Activated CD4-positive, alpha-beta T cell treated with anti-CD3 and anti-CD28 coated beads for 4 hours (primary cell): ENCODE measurements around the gene TMEM221.

Experiments
- DNase-seq, 2 donors: peaks; one replicate each; pipeline ENCODE4 v3.0.0-alpha.2; 2020

Gene TMEM221

DNA sequence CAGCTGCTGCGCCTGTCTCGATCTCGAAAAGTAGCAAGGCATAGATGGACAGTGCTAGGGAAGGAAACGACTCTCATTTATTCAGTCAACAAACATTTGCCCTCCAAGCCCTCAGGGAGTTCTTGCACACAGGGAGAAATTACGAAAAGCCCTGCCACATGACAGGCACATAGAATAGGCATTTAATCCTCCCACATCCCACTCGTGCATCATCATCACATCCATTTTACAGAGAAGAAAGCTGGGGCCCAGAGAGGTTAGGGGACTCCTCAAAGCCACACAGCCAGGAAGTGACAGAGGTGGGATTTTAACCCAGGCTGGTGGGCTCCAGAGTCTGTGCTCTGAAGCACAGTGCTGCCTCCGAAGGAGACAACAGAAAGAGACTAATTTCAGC lies 11.6 kb downstream of the TMEM221 start:
- DNase-seq, result no peak

- no peak for DNase-seq
Measured at GRCh38 chr19:17436094-17436873, 12.2 kb downstream of the TMEM221 start.

GRCh38 chr19:17435218-17435617 lies 13.2 kb downstream of the TMEM221 start:
- DNase-seq, result no peak

- no peak for DNase-seq
Measured at GRCh38 chr19:17431417-17431816, 17.1 kb downstream of the TMEM221 start.

- no peak for DNase-seq
Measured at GRCh38 chr19:17429641-17430113, 18.8 kb downstream of the TMEM221 start.

- no peak for DNase-seq
Measured at GRCh38 chr19:17424743-17425365, 23.6 kb downstream of the TMEM221 start.

GRCh38 chr19:17423429-17424208 lies 24.8 kb downstream of the TMEM221 start:
- DNase-seq, result no peak

DNA sequence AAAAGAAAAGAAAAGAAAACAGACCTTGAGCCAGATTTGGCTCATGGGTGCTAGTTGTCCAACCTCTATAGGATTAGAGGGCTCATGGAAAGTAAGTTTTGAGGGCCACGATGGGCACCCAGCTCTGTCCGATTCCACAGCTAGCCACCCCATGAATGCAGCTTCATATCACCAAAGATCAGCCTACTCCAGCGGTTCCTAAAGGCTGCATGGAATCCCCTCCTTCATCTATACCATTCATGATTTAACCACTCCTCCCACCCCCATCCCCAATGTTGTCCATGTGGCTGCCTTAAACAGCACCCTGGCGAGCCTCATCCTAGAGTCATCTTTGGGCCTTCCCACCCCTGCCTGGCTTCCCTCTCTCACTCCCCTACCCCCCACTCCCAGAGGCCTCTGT lies 26.5 kb downstream of the TMEM221 start:
- no peak for DNase-seq

- DNase-seq, result peak; percentile 18 to 20
Measured at GRCh38 chr19:17420475-17420924, 28.0 kb downstream of the TMEM221 start.

GRCh38 chr19:17419621-17420474 lies 28.6 kb downstream of the TMEM221 start, which contains the start of gene MVB12A:
MVB12A (plus strand) TSS chr19:17420047; CDS start chr19:17420136, 89 bp downstream.
- DNase-seq, result peak; percentile 93 to 94

DNA sequence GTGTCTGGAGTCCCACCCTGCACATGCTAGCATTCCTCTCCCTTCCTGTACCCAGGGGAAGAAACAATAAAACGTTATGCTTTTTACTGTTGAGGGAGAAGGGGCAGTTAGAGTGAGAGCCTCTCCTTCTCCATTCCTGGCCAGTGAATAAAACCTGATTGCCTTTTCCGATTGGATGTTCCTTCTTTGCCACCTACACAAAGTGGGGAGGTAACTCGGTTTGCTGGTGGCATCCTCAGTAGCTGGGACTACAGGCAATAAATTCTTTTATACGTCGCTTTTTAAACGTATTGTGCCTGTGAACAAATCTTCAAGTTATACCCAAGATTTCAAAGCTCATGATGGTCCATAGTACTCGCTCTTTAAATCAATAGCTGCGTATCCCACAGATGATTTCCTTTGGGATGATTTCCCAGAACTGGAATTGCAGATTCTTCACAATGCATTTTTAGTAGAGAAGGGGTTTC lies 29.3 kb downstream of the TMEM221 start:
- DNase-seq, result no peak

DNA sequence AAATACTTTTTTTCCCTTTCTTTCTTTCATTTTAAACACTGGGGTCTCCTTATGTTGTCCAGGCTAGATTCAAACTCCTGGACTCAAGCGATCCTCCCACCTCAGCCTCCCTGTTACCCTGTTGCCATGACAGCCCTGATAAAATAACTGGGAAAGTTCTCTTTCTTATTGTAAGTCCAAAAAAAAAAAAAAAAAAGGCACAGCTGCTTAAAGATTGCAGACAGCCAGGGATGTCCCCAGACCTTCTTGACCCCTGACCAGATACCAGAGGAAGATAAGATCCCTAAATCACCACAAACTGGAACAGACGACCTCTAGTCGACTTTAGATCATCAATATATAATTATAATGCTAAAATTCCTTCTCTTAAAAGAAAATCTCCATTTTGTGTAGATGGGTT lies 29.8 kb downstream of the TMEM221 start:
- DNase-seq, result no peak

DNA sequence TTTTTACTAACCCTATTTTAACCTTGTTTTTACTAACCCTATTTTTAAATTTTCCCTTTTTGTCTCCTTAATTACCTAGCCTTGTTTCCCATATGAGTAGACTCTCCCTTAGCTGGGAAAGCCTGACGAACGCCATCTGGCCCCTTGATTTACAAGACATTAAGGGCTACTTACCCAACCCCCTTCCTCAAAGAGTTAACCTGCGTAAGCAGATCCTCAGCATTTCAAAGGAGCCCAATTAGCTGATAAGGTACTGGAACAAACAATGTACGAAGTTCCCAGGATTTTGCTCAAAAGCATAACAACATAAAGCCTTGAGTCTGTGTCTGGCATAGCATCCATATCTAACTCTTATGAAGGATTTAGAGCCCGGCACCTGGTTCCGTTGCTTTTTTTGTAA lies 33.3 kb downstream of the TMEM221 start:
- DNase-seq, result no peak

DNA sequence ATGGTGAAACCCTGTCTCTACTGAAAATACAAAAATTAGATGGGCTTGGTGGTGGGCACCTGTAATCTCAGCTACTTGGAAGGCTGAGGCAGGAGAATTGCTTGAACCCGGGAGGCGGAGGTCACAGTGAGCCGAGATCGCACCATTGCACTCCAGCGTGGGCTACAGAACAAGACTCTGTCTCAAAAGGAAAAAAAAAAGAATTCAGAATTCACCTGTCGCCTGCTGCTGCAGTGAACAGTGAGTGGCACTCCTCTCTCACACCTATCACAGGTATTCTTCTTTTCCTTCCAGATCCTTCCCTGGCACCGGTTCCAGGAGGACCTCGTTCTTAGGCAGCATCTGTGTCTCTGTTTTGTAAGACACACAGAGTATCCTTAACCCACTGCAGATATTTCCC lies 34.4 kb downstream of the TMEM221 start:
- no peak for DNase-seq

DNA sequence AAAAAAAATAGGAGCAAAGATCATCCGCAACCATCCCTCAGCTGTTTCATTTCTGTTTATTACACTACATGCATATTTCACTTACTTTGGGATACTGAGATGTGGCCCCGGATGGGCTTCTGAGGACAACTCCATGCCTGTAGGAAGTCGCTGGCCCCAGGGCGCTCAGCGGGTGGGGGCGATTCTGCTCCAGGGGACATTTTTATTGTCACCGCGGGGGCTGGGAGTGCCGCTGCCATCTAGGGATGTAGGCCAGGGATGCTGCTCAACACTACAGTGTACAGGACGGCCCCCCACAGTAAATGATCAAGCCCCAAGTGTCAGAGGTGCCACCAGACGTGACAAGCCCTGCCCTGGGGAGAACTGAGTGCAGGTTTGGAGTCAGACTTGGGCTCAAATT lies 36.7 kb downstream of the TMEM221 start:
- DNase-seq, result no peak

DNA sequence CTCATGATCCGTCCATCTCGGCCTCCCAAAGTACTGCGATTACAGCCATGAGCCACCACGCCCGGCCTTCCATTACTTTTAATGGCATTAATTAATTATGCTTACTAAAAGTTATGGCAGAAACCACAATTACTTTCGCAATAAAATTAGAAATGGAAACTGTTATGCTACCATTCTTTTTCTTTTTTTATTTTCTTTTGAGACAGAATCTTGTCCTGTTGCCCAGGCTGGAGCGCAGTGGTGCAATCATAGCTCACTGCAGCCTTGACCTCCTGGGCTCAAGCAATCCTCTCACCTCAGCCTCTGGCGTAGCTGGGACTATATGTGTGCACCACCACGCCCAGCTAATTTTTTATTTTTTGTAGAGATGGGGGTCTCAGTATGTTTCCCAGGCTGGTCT lies 38.5 kb downstream of the TMEM221 start:
- no peak for DNase-seq

DNA sequence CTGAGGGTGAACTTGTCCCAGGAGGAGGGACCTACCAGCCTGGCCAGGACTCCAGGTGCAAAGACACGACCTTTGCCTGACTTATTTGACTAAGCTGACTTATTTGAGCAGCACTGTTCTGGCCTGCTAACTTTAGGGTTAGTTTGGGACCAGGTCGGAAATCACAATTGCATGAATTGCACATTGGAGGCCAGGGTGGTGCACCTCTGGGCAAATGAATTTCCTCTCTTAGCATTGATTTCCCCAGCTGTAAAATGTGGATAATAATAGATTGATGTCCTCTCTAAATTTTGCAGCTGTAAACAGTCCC lies 41.6 kb downstream of the TMEM221 start:
- DNase-seq, result no peak

GRCh38 chr19:17406046-17406886 lies 42.2 kb downstream of the TMEM221 start:
- no peak for DNase-seq

- peak; percentile 25 to 57 for DNase-seq
Measured at GRCh38 chr19:17405250-17406045, 43.0 kb downstream of the TMEM221 start, which contains the start of gene BST2. BST2 (minus strand) TSS chr19:17405630; CDS start chr19:17405575, 55 bp downstream.

DNA sequence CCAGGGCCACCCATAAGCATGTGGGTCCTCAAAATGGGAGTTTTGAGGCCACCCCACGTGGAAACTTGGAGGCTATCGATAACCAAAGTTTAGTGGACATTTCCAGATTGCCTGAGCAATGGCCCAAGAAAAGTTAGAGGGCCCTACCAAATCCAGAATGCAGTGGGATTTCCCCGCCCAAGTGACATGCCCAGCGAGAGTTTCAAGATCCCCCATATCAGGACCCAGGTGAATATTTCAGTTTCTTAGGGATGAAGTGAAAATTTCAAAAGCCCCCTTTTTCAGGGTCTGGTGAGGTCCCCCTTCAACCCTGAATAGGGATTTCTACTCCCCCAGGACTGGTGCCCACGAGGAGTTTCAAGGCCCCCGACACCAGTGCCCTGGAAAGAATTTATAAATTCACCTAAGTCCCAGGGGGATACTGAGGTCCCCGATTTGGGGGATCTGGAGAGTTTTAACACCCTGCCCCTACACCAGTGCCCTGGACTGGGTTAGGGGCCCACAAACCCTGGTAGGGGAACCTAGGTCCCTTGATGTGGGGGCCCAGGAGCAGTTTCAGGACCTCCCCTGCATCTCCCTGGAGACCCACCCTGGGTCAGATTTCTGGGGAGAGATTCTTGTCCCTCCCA lies 43.7 kb downstream of the TMEM221 start:
- DNase-seq, result no peak
